Measurements from ENCODE around the gene ATP5PB. TPM values are rescaled to one million over a fixed set of nuclear protein-coding genes. Genes with fewer than 3 reads are reported as not detected.

ATP5PB gene
- total RNA-seq, 2 experiments from 2014 or later: 286 to 303 TPM

GRCh38 chr1:111509997-111510375, 60.7 kb downstream of the ATP5PB start:
- Histone ChIP-seq H3K27ac (ENCODE audit: low read depth, low read length, poor library complexity, severe bottlenecking) (no peak overlapping the region), H4K20me1 (ENCODE audit: insufficient read depth, low read length) (no peaks in the 10 kb centered on the region), H3K4me3 (ENCODE audit: low read depth, low read length, poor library complexity, severe bottlenecking) (no peak overlapping the region), H3K4me2 (ENCODE audit: low read length) (no peak overlapping the region), H3K9me3 (ENCODE audit: low read length) (no peaks in the 10 kb centered on the region), H3K36me3 (ENCODE audit: insufficient read depth, low read length) (no peaks in the 10 kb centered on the region), H3K79me2 (ENCODE audit: insufficient read depth, low read depth, low read length) (no peaks in the 10 kb centered on the region), H2AFZ (ENCODE audit: low read length) (no peak overlapping the region), H3K4me1 (ENCODE audit: insufficient read depth, low read length, poor library complexity, severe bottlenecking) (peaks cover 56% of the 10 kb centered on the region), H3K9me2 (ENCODE audit: insufficient read depth, low read length) (no peaks in the 10 kb centered on the region)
- POLR2A ChIA-PET: interaction anchor here (0.5 to 1.1 kb wide), 5 partner anchors 9 to 190 kb away, joined by 3 to 6 read pairs (median 4); no protein-coding TSS in a partner anchor
- DNase-seq (ENCODE audit: low spot score): no peak
- CTCF ChIA-PET (ENCODE audit: unreplicated experiment): no interaction called here
- TF ChIP-seq CTCF (conservative IDR thresholded peaks at IDR 0.05; ENCODE audit: low read length) (no peak), EZH2phosphoT487 (IDR thresholded peaks at IDR 0.05; ENCODE audit: borderline replicate concordance, low read depth, low read length) (no peak)
- intact Hi-C loops (cut with micrococcal nuclease; ENCODE audit: unreplicated experiment): loop anchor here (2.0 to 5.0 kb wide), 3 partner anchors 201 to 378 kb away; partner anchors contain the start of gene INKA2
- no TSS peak for BruUV-seq (replicated peaks)

- Histone ChIP-seq H3K4me1 (ENCODE audit: insufficient read depth, low read length, poor library complexity, severe bottlenecking) (peaks cover 56% of the 10 kb centered on the region), H4K20me1 (ENCODE audit: insufficient read depth, low read length) (no peaks in the 10 kb centered on the region), H2AFZ (ENCODE audit: low read length) (peak overlapping the region; percentile 16; the same call in 1 of the 2 replicates), H3K9me2 (ENCODE audit: insufficient read depth, low read length) (no peaks in the 10 kb centered on the region), H3K9me3 (ENCODE audit: low read length) (no peaks in the 10 kb centered on the region), H3K36me3 (ENCODE audit: insufficient read depth, low read length) (no peaks in the 10 kb centered on the region), H3K4me3 (ENCODE audit: low read depth, low read length, poor library complexity, severe bottlenecking) (no peak overlapping the region), H3K27ac (ENCODE audit: low read depth, low read length, poor library complexity, severe bottlenecking) (no peak overlapping the region), H3K79me2 (ENCODE audit: insufficient read depth, low read depth, low read length) (no peaks in the 10 kb centered on the region), H3K4me2 (ENCODE audit: low read length) (no peak overlapping the region)
- intact Hi-C loops (cut with micrococcal nuclease; ENCODE audit: unreplicated experiment): no loop called here
- BruUV-seq (replicated peaks): no TSS peak
- TF ChIP-seq EZH2phosphoT487 (IDR thresholded peaks at IDR 0.05; ENCODE audit: borderline replicate concordance, low read depth, low read length): no peak
- TF ChIP-seq CTCF (conservative IDR thresholded peaks at IDR 0.05; ENCODE audit: low read length): no peak
- DNase-seq (ENCODE audit: low spot score): no peak
- ChIA-PET CTCF (ENCODE audit: unreplicated experiment) (interaction anchor here (0.7 kb wide), 1 partner anchor 236 kb away, joined by 5 read pairs; no protein-coding TSS in a partner anchor), POLR2A (interaction anchor here (0.5 to 1.4 kb wide), 3 partner anchors 26 to 204 kb away, joined by 3 to 4 read pairs (median 3); no protein-coding TSS in a partner anchor)
Observed at GRCh38 chr1:111511370-111511769, 62.1 kb downstream of the ATP5PB start.

Small RNAs within 50 kb of the gene (small RNA-seq; reads per million reads assigned to genes)
- not detected for gene RF00019
- not detected for gene RNU6-792P

Other genes with a start within 250 kb of the ATP5PB start
- 34.4 and 39.9 TPM in 2 replicates for gene DENND2D, start 248.8 kb upstream of the ATP5PB start, total RNA-seq (2014; rRNA removed; shearing (Covaris generic))
- 9.8 and 13.5 TPM in 2 replicates for gene DENND2D, start 248.8 kb upstream of the ATP5PB start, total RNA-seq (2022)
- 37.1 and 50.6 TPM in 2 replicates for gene CHI3L2, start 221.8 kb upstream of the ATP5PB start, total RNA-seq (2014; rRNA removed; shearing (Covaris generic))
- gene CHI3L2, start 221.8 kb upstream of the ATP5PB start, total RNA-seq (2022): 88.7 and 95.4 TPM in 2 replicates
- gene CHIA, start 158.6 kb upstream of the ATP5PB start, total RNA-seq (2014; rRNA removed; shearing (Covaris generic)): not detected in 2 replicates
- gene CHIA, start 158.6 kb upstream of the ATP5PB start, total RNA-seq (2022): not detected in 2 replicates
- gene OVGP1, start 21.7 kb upstream of the ATP5PB start, total RNA-seq (2014; rRNA removed; shearing (Covaris generic)): 3.8 and 4.1 TPM in 2 replicates
- gene OVGP1, start 21.7 kb upstream of the ATP5PB start, total RNA-seq (2022): 0.93 and 2.0 TPM in 2 replicates
- 63.0 and 97.3 TPM in 2 replicates for gene WDR77, start 208 bp upstream of the ATP5PB start, total RNA-seq (2014; rRNA removed; shearing (Covaris generic))
- 59.9 and 66.4 TPM in 2 replicates for gene WDR77, start 208 bp upstream of the ATP5PB start, total RNA-seq (2022)
- gene C1orf162, start 24.5 kb downstream of the ATP5PB start, total RNA-seq (2014; rRNA removed; shearing (Covaris generic)): 0.39 and 1.3 TPM in 2 replicates
- gene C1orf162, start 24.5 kb downstream of the ATP5PB start, total RNA-seq (2022): 1.1 and 1.4 TPM in 2 replicates
- not detected in 2 replicates for gene ADORA3, start 54.2 kb downstream of the ATP5PB start, total RNA-seq (2014; rRNA removed; shearing (Covaris generic))
- gene ADORA3, start 54.2 kb downstream of the ATP5PB start, total RNA-seq (2022): 0.17 TPM in 1 of 2 replicates, not detected in the other
- not detected in 2 replicates for gene TMIGD3, start 54.2 kb downstream of the ATP5PB start, total RNA-seq (2014; rRNA removed; shearing (Covaris generic))
- not detected in 2 replicates for gene TMIGD3, start 54.2 kb downstream of the ATP5PB start, total RNA-seq (2022)
- 8.5 and 10.4 TPM in 2 replicates for gene RAP1A, start 170.3 kb downstream of the ATP5PB start, total RNA-seq (2014; rRNA removed; shearing (Covaris generic))
- gene RAP1A, start 170.3 kb downstream of the ATP5PB start, total RNA-seq (2022): 72.0 and 86.3 TPM in 2 replicates